T follicular helper cell (primary cell): ENCODE results near the gene GATC.

Source experiments
- DNase-seq: peaks from one replicate; pipeline ENCODE4 v3.0.0-alpha.2; 2020; ENCODE audit warnings: low read depth
- total RNA-seq, 2 experiments: gene quantifications; one replicate each; lab custom pipeline; 2026; lab: John Stamatoyannopoulos, UW

GATC gene
- total RNA-seq = 64.8 to 71.4 reads per million in 2 experiments

- DNase-seq = peak; percentile 78
Measured at GRCh38 chr12:120445911-120446843, at the start of gene GATC, which contains the start of gene TRIAP1. Gene GATC (plus strand): TSS chr12:120446444. CDS start chr12:120446481, 37 bp downstream. Gene TRIAP1 (minus strand): TSS chr12:120446384. CDS start chr12:120446372, 12 bp downstream.

- no peak for DNase-seq
Measured at GRCh38 chr12:120397824-120398540, 48.3 kb upstream of the GATC start.

- no peak for DNase-seq
Measured at GRCh38 chr12:120399531-120399930, 46.7 kb upstream of the GATC start.

- DNase-seq = no peak
Measured at GRCh38 chr12:120402217-120402616, 44.0 kb upstream of the GATC start.

GRCh38 chr12:120403869-120404268, 42.4 kb upstream of the GATC start:
- no peak for DNase-seq

GRCh38 chr12:120404271-120404670, 42.0 kb upstream of the GATC start:
- DNase-seq = no peak

- DNase-seq = no peak
Measured at GRCh38 chr12:120406069-120406468, 40.2 kb upstream of the GATC start.

- DNase-seq = no peak
Measured at GRCh38 chr12:120406553-120406952, 39.7 kb upstream of the GATC start.

GRCh38 chr12:120408771-120409170, 37.5 kb upstream of the GATC start:
- DNase-seq = no peak

- DNase-seq = no peak
Measured at GRCh38 chr12:120412421-120412820, 33.8 kb upstream of the GATC start.

GRCh38 chr12:120413901-120414695, 32.1 kb upstream of the GATC start:
- no peak for DNase-seq

- DNase-seq = no peak
Measured at GRCh38 chr12:120416490-120417216, 29.6 kb upstream of the GATC start.

- no peak for DNase-seq
Measured at GRCh38 chr12:120417917-120418580, 28.2 kb upstream of the GATC start.

GRCh38 chr12:120421701-120422100, 24.5 kb upstream of the GATC start:
- DNase-seq = no peak

- DNase-seq = no peak
Measured at GRCh38 chr12:120422892-120423456, 23.3 kb upstream of the GATC start.

GRCh38 chr12:120425797-120426196, 20.4 kb upstream of the GATC start:
- no peak for DNase-seq

- DNase-seq = no peak
Measured at GRCh38 chr12:120428597-120429229, 17.5 kb upstream of the GATC start.

- no peak for DNase-seq
Measured at GRCh38 chr12:120429368-120429767, 16.9 kb upstream of the GATC start.

GRCh38 chr12:120432772-120433525, 13.3 kb upstream of the GATC start:
- DNase-seq = no peak
